GM21737 (cell line): ENCODE results near the gene TBC1D10A.

Source experiments
- ATAC-seq: cut with Tn5 transposase; IDR thresholded peaks from one replicate; pipeline ENCODE4 v1.9.1; 2021; ENCODE audit warnings: mild to moderate bottlenecking, moderate library complexity; ENCODE audit not compliant: unreplicated experiment

The TBC1D10A gene

GRCh38 chr22:30248484-30248883, 78.3 kb downstream of the TBC1D10A start:
- ATAC-seq: no peak

GRCh38 chr22:30247974-30248373, 78.8 kb downstream of the TBC1D10A start:
- ATAC-seq: no peak

GRCh38 chr22:30247561-30247960, 79.2 kb downstream of the TBC1D10A start:
- no peak for ATAC-seq

GRCh38 chr22:30246814-30247376, 79.8 kb downstream of the TBC1D10A start:
- ATAC-seq: no peak

GRCh38 chr22:30245985-30246813, 80.5 kb downstream of the TBC1D10A start, which contains the start of gene LIF:
TSS of gene LIF (minus strand) at chr22:30246759. CDS start at chr22:30246695, 64 bp downstream.
- ATAC-seq: no peak

DNA sequence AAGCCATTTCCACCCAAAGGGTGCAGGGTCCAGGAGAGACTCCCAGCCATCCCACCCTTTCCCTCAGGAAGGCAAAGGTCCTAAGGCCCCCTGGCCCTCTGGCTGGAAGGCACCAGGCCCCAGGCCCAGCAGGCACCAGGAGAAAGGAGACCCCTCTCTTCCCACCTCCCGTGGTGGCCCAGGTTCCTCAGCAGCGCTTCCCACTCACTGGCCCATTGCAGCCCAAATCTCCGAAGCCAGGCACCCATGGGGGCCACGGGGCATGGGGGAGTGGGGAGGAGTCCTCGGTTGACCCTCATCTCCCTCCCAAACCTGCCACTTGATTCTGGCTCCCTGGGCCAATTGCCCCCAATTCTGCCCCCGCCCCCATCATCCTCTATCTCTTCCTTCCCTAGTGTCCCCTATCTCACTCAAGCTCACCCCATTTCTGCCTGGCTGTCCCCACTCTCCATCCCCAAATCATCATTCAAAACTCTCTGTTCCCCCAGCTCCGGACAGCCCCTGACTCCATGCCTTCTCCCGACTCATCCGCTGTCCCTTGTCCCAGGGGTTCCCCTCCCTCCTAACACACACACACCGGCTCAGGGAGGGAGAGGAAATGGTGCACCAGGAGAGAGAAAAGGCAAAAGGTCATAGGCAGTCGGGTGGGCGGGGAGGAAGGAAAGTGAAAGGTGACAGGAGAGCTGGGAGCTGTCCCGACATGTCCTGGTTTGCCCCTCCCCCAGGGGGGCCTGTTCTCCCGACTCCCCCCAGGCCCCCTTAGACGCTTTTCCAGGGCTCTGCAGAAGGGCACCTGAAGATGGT, 81.4 kb downstream of the TBC1D10A start:
- no peak for ATAC-seq

DNA sequence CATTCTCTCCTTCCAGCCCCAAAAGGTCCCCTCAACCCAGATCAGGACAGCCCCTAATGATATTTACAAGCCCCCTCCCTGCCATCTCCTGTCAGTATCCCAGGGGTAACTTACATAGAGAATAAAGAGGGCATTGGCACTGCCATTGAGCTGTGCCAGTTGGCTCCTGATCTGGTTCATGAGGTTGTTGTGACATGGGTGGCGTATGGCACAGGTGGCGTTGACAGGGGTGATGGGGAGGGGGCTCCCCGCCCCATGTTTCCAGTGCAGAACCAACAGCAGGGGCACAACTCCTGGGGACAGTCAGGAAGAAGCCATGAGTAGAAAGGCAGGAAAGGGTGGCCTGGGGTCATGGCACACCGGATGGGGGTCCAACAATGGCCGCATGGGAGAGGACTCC, 82.1 kb downstream of the TBC1D10A start:
- ATAC-seq: no peak

- no peak for ATAC-seq
Observed at GRCh38 chr22:30244066-30244465, 82.7 kb downstream of the TBC1D10A start.

DNA sequence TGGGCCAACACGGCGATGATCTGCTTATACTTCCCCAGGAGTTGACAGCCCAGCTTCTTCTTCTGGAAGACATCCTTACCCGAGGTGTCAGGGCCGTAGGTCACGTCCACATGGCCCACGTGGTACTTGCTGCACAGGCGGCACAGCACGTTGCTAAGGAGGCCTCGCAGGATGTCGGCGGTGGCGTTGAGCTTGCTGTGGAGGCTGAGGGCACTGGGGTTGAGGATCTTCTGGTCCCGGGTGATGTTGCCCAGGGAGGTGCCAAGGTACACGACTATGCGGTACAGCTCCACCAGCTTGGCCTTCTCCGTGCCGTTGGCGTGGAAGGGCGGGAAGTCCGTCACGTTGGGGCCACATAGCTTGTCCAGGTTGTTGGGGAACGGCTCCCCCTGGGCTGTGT, 83.1 kb downstream of the TBC1D10A start:
- no peak for ATAC-seq
